Upper lobe of right lung (tissue), 1 donor: ENCODE measurements around the gene REEP5. TPM values are rescaled to one million over a fixed set of nuclear protein-coding genes. Genes with fewer than 3 reads are reported as not detected.
"Not testable (repeated sequence)": the region's sequence is repeated elsewhere in the genome, so short reads cannot be mapped to it uniquely, and the experiment has no call there.

ENCODE experiments used
- ATAC-seq: fragments of 200-7000 bp; cut with Tn5 transposase; one replicate; pipeline ENCODE4 v1.9.1; 2020; ENCODE audit warnings: mild to moderate bottlenecking, moderate library complexity
- DNase-seq: peaks from one replicate; pipeline ENCODE4 v3.0.0-alpha.2; 2020
- H3K27ac ChIP-seq: fragments of 200-600 bp; one replicate; pipeline ENCODE4 v1.8.0; 2022
- H3K27me3 ChIP-seq: fragments of 200-600 bp; one replicate; pipeline ENCODE4 v1.8.0; 2022; ENCODE audit warnings: mild to moderate bottlenecking
- H3K36me3 ChIP-seq: fragments of 200-600 bp; one replicate; pipeline ENCODE4 v1.8.0; 2022
- H3K4me1 ChIP-seq: fragments of 200-600 bp; one replicate; pipeline ENCODE4 v1.8.0; 2022
- H3K4me3 ChIP-seq: fragments of 200-600 bp; one replicate; pipeline ENCODE4 v1.8.0; 2022; ENCODE audit warnings: mild to moderate bottlenecking
- H3K9me3 ChIP-seq: fragments of 200-600 bp; one replicate; pipeline ENCODE4 v1.8.0; 2022
- CTCF ChIP-seq: fragments of 200-600 bp; IDR thresholded peaks from one replicate; pipeline ENCODE4 v1.8.0; 2022; ENCODE audit warnings: antibody characterized with exemption
- intact Hi-C: fragments of 100-400 bp; cut with DNase I; formaldehyde crosslinking; loops from one replicate; pipeline ENCODE4 v1.11.0; 2022
- total RNA-seq: library from RNA; stranded (reverse); fragmentation: NEBNext Ultra II Directional; extraction: Animal tissue kit (Norgen Biotek cat#: 25700); gene quantifications from one replicate; pipeline ENCODE4 v1.2.1, GENCODE V29; 2021
- donor health status: DM: no; HTN: yes; CAD: no; lungs with severe emphysema.

Gene REEP5
- total RNA-seq, 1 donor from 2014 or later: 108 TPM

- TF ChIP-seq CTCF: no peak
- intact Hi-C loops: no loop called here
- no peaks in the 10 kb centered on the region for H3K27me3 ChIP-seq
- no peak for ATAC-seq
- H3K27ac ChIP-seq: no peak overlapping the region
- DNase-seq: no peak
- H3K4me1 ChIP-seq: no peaks in the 10 kb centered on the region
- peaks cover 78% of the 10 kb centered on the region for H3K36me3 ChIP-seq
- no peak overlapping the region for H3K4me3 ChIP-seq
- no peaks in the 10 kb centered on the region for H3K9me3 ChIP-seq
Measured at GRCh38 chr5:112895682-112896081, 26.3 kb downstream of the REEP5 start.

- DNase-seq (no peak), ATAC-seq (no peak)
- Histone ChIP-seq H3K27me3 (no peaks in the 10 kb centered on the region), H3K27ac (no peak overlapping the region), H3K9me3 (no peaks in the 10 kb centered on the region), H3K4me1 (no peaks in the 10 kb centered on the region), H3K36me3 (peaks cover 69% of the 10 kb centered on the region), H3K4me3 (no peak overlapping the region)
- no peak for TF ChIP-seq CTCF
- intact Hi-C loops: no loop called here
Measured at GRCh38 chr5:112892776-112893175, 29.3 kb downstream of the REEP5 start.

- DNase-seq, H3K27me3 ChIP-seq, H3K4me3 ChIP-seq, ATAC-seq, H3K27ac ChIP-seq, H3K9me3 ChIP-seq, intact Hi-C loops, H3K4me1 ChIP-seq: not testable (repeated sequence)
- H3K36me3 ChIP-seq: peaks cover 72% of the 10 kb centered on the region
Measured at GRCh38 chr5:112892066-112892465, 30.0 kb downstream of the REEP5 start.

- DNase-seq: no peak
- TF ChIP-seq CTCF: no peak
- H3K36me3 ChIP-seq: peaks cover 86% of the 10 kb centered on the region
- H3K9me3 ChIP-seq: no peaks in the 10 kb centered on the region
- H3K4me3 ChIP-seq: no peak overlapping the region
- no peaks in the 10 kb centered on the region for H3K27me3 ChIP-seq
- no peaks in the 10 kb centered on the region for H3K4me1 ChIP-seq
- intact Hi-C loops: no loop called here
- no peak overlapping the region for H3K27ac ChIP-seq
- no peak for ATAC-seq
Measured at GRCh38 chr5:112886975-112887374, 35.1 kb downstream of the REEP5 start.

GRCh38 chr5:112885001-112885400, 37.0 kb downstream of the REEP5 start:
- ATAC-seq (no peak), DNase-seq (no peak)
- H3K4me3 ChIP-seq: no peak overlapping the region
- no peak overlapping the region for H3K27ac ChIP-seq
- no peaks in the 10 kb centered on the region for H3K9me3 ChIP-seq
- no peak for TF ChIP-seq CTCF
- peaks cover 81% of the 10 kb centered on the region for H3K36me3 ChIP-seq
- no peaks in the 10 kb centered on the region for H3K27me3 ChIP-seq
- intact Hi-C loops: no loop called here
- no peaks in the 10 kb centered on the region for H3K4me1 ChIP-seq

- H3K9me3 ChIP-seq: no peaks in the 10 kb centered on the region
- ATAC-seq (no peak), DNase-seq (no peak)
- TF ChIP-seq CTCF: no peak
- no peak overlapping the region for H3K27ac ChIP-seq
- no peak overlapping the region for H3K4me3 ChIP-seq
- H3K4me1 ChIP-seq: peaks cover 8% of the 10 kb centered on the region
- H3K36me3 ChIP-seq: peaks cover 88% of the 10 kb centered on the region
- no peaks in the 10 kb centered on the region for H3K27me3 ChIP-seq
- intact Hi-C loops: no loop called here
Measured at GRCh38 chr5:112883192-112883591, 38.8 kb downstream of the REEP5 start.
